ENCODE measurements around the gene SNU13. TPM values are rescaled to one million over a fixed set of nuclear protein-coding genes. Genes with fewer than 3 reads are reported as not detected.
"Not testable (repeated sequence)": the region's sequence is repeated elsewhere in the genome, so short reads cannot be mapped to it uniquely, and the experiment has no call there.

Gene SNU13
- 100 to 1,000 TPM; 177 to 202 (median 185) TPM for total RNA-seq

DNA sequence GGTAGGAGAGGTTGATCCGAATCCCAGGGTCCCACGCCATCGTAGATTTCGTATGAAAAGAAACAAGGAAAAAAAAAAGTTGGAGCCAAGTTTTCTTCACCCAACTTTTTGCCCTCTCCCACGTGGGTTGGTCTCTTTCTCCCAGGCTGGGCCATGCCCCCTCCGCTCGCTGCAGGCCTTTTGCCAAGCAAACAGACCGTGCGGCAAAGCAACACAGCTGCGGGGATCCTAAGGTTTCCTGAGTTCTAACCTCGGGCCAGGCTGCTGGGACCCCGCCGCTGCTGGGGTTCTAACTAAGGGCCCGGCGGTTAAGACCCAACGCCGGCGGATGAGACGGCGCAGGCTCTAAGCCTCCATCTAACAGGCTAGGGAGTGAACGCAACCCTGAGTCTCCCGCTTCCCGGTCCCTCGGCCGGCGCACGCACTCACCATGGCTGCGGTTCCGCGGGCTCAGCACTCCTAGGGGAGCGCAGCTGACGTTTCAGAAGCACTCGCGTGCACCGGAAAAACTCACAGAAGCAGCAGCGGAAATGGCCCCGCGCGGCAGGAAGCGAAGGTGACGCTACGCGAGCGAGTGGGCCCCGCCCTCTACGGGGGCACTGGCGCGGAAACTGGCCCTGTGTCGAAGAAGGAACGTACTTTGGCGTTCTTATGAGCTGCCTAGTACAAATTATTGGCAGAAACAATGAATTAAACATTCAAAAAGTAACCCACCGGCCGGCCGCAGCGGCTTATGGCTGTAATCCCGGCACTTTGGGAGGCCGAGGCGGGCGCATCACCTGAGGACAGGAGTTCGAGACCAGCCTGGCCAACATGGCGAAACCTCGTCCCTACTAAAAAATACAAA lies at the start of gene SNU13:
TSS of gene SNU13 (minus strand) at position 503 of the 847 bp plus-strand sequence. CDS start at position 432, 71 bp downstream.
- Histone ChIP-seq H3K27me3 (no peaks in the 10 kb centered on the region), H3K27ac (peak within 1 kb of the TSS; percentile 92 to 97 (median 94)), H3K9me3 (no peaks in the 10 kb centered on the region), H3K4me3 (peak within 1 kb of the TSS; percentile 74 to 93 (median 84)), H3K4me1 (peaks cover 10 to 14% of the 10 kb centered on the region in 2 donors), H3K36me3 (peaks cover 0 to 4% of the 10 kb centered on the region in 2 donors)
- peak; percentile 87 to 90 for DNase-seq
- in situ Hi-C loops (cut with MboI; ENCODE audit: low sequenced_read_pairs in 4 of 4): no loop called here
- peak; percentile 98 to 99 for ATAC-seq
- TF ChIP-seq CTCF (IDR thresholded peaks at IDR 0.05 in 4 of 5, conservative IDR thresholded peaks at IDR 0.05 in 1 of 5): peak in 1 of 5 experiments; percentile 16
- peak; percentile 87 to 90 for TF ChIP-seq POLR2A (IDR thresholded peaks at IDR 0.05)
- intact Hi-C loops (cut with DNase I; ENCODE audit: low total_unique reads): loop anchor here (1.0 to 5.0 kb wide), 3 partner anchors 22 to 392 kb away; partner anchors contain the start of gene SREBF2

DNA sequence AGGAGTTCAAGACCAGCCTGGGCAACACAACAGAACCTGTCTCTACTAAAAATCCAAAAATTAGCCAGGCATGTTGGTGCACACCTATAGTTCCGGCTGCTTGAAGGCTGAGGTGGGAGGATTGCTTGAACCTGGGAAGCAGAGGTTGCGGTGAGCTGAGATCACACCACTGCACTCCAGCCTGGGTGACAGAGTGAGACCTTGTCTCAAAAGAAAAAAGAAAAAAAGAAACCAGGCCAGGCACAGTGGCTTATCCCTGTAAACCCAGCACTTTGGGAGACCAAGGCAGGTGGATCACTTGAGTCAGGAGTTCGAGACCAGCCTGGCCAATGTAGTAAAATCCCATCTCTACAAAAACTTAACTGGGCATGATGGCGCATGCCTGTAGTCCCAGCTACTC lies 44.6 kb upstream of the SNU13 start:
- H3K27ac ChIP-seq; H3K4me3 ChIP-seq; H3K4me1 ChIP-seq; H3K27me3 ChIP-seq; in situ Hi-C loops (cut with MboI; ENCODE audit: low sequenced_read_pairs in 4 of 4); H3K36me3 ChIP-seq; intact Hi-C loops (cut with DNase I; ENCODE audit: low total_unique reads); DNase-seq; H3K9me3 ChIP-seq; ATAC-seq: not testable (repeated sequence)

GRCh38 chr22:41732096-41732772 lies 43.6 kb upstream of the SNU13 start:
- ATAC-seq (no peak), DNase-seq (no peak)
- H3K36me3 ChIP-seq: no peaks in the 10 kb centered on the region
- H3K9me3 ChIP-seq: no peaks in the 10 kb centered on the region
- H3K27me3 ChIP-seq: no peaks in the 10 kb centered on the region
- in situ Hi-C loops (cut with MboI; ENCODE audit: low sequenced_read_pairs in 4 of 4): no loop called here
- H3K27ac ChIP-seq: no peak overlapping the region
- H3K4me3 ChIP-seq: no peak overlapping the region
- no peaks in the 10 kb centered on the region for H3K4me1 ChIP-seq
- intact Hi-C loops (cut with DNase I; ENCODE audit: low total_unique reads): no loop called here
- TF ChIP-seq CTCF (IDR thresholded peaks at IDR 0.05 in 4 of 5, conservative IDR thresholded peaks at IDR 0.05 in 1 of 5) (no peak), POLR2A (IDR thresholded peaks at IDR 0.05) (no peak)

GRCh38 chr22:41731609-41732008 lies 42.9 kb upstream of the SNU13 start:
- no peak overlapping the region for H3K27ac ChIP-seq
- H3K4me3 ChIP-seq: no peak overlapping the region
- ATAC-seq (no peak), DNase-seq (no peak)
- H3K9me3 ChIP-seq: no peaks in the 10 kb centered on the region
- no peaks in the 10 kb centered on the region for H3K36me3 ChIP-seq
- no peaks in the 10 kb centered on the region for H3K27me3 ChIP-seq
- intact Hi-C loops (cut with DNase I; ENCODE audit: low total_unique reads): no loop called here
- H3K4me1 ChIP-seq: no peaks in the 10 kb centered on the region
- no peak for TF ChIP-seq POLR2A (IDR thresholded peaks at IDR 0.05)
- TF ChIP-seq CTCF (IDR thresholded peaks at IDR 0.05 in 4 of 5, conservative IDR thresholded peaks at IDR 0.05 in 1 of 5): no peak
- in situ Hi-C loops (cut with MboI; ENCODE audit: low sequenced_read_pairs in 4 of 4): no loop called here

DNA sequence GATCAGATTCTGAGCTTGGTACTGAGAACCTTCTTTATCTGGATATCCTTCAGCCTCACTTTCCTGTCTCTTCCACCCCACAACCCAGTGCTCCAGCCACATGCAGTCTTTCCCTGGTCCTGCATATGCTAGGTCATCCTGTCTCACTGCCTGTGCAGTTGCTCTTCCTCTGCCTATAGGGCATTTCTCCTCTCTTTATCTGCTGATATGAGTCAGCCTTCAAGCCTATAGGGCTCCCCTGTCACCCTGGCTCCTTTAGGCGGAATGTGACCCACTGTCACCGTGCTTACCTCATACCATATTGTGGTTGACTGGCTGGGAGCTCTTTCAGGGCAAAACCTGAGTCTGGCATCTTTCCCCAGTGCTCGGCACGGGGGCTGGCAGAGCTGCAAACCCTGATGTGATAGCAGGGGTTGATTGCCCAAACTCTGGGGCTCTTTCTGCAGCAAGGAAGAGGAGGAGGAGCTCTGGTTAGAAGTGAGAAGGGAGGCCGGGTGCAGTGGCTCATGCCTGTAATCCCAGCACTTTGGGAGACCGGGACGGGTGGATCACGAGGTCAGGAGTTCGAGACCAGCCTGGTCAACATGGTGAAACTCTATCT lies 36.9 kb upstream of the SNU13 start:
- TF ChIP-seq POLR2A (IDR thresholded peaks at IDR 0.05): no peak
- no peak for TF ChIP-seq CTCF (IDR thresholded peaks at IDR 0.05 in 4 of 5, conservative IDR thresholded peaks at IDR 0.05 in 1 of 5)
- Histone ChIP-seq H3K27me3 (no peaks in the 10 kb centered on the region), H3K4me1 (no peaks in the 10 kb centered on the region), H3K9me3 (no peaks in the 10 kb centered on the region), H3K27ac (no peak overlapping the region), H3K4me3 (no peak overlapping the region), H3K36me3 (no peaks in the 10 kb centered on the region)
- intact Hi-C loops (cut with DNase I; ENCODE audit: low total_unique reads): no loop called here
- in situ Hi-C loops (cut with MboI; ENCODE audit: low sequenced_read_pairs in 4 of 4): no loop called here
- DNase-seq (no peak), ATAC-seq (no peak)

Data from gastrocnemius medialis (tissue), 4 donors.